Measurements from ENCODE around the gene ARRB2. TPM values are rescaled to one million over a fixed set of nuclear protein-coding genes. Genes with fewer than 3 reads are reported as not detected.
"Not testable (repeated sequence)": the region's sequence is repeated elsewhere in the genome, so short reads cannot be mapped to it uniquely, and the experiment has no call there.

Gene ARRB2
- total and polyA plus RNA-seq, 4 donors, result 11.8 to 16.5 (median 13.9) TPM

- 9% methylated on average over 15 of the region's 15 CpGs for whole genome bisulfite sequencing
- TF ChIP-seq ZBTB33 (IDR thresholded peaks at IDR 0.05), result no peak
- TF ChIP-seq GABPA (IDR thresholded peaks at IDR 0.05 in 1 of 2, conservative IDR thresholded peaks at IDR 0.05 in 1 of 2), result no peak
- TF ChIP-seq, protein P1, sequence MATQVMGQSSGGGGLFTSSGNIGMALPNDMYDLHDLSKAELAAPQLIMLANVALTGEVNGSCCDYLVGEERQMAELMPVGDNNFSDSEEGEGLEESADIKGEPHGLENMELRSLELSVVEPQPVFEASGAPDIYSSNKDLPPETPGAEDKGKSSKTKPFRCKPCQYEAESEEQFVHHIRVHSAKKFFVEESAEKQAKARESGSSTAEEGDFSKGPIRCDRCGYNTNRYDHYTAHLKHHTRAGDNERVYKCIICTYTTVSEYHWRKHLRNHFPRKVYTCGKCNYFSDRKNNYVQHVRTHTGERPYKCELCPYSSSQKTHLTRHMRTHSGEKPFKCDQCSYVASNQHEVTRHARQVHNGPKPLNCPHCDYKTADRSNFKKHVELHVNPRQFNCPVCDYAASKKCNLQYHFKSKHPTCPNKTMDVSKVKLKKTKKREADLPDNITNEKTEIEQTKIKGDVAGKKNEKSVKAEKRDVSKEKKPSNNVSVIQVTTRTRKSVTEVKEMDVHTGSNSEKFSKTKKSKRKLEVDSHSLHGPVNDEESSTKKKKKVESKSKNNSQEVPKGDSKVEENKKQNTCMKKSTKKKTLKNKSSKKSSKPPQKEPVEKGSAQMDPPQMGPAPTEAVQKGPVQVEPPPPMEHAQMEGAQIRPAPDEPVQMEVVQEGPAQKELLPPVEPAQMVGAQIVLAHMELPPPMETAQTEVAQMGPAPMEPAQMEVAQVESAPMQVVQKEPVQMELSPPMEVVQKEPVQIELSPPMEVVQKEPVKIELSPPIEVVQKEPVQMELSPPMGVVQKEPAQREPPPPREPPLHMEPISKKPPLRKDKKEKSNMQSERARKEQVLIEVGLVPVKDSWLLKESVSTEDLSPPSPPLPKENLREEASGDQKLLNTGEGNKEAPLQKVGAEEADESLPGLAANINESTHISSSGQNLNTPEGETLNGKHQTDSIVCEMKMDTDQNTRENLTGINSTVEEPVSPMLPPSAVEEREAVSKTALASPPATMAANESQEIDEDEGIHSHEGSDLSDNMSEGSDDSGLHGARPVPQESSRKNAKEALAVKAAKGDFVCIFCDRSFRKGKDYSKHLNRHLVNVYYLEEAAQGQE (IDR thresholded peaks at IDR 0.05), result no peak
- TF ChIP-seq YY1 (IDR thresholded peaks at IDR 0.05), result no peak
- no peak for TF ChIP-seq ATF3 (IDR thresholded peaks at IDR 0.05)
- TF ChIP-seq FOXA1 (IDR thresholded peaks at IDR 0.05), result no peak
- no peak for TF ChIP-seq TAF1 (conservative IDR thresholded peaks at IDR 0.05)
- no peak for TF ChIP-seq SP1 (IDR thresholded peaks at IDR 0.05)
- Histone ChIP-seq H3K27me3 (ENCODE audit: control insufficient read depth in 4 of 4, insufficient read depth in 4 of 4, low read length in 3 of 4) (no peaks in the 10 kb centered on the region), H3K9me3 (ENCODE audit: control insufficient read depth in 4 of 4, low read length in 3 of 4) (no peaks in the 10 kb centered on the region), H3K36me3 (ENCODE audit: control insufficient read depth in 4 of 4, insufficient read depth in 3 of 4, low read depth in 1 of 4, low read length in 3 of 4) (no peaks in the 10 kb centered on the region), H3K27ac (ENCODE audit: low read depth in 1 of 2, low read length in 2 of 2) (peak overlapping the region; percentile 30 to 73), H3K9ac (ENCODE audit: low read depth in 1 of 2, low read length in 2 of 2) (peak overlapping the region; percentile 56 to 75), H3K4me1 (ENCODE audit: control insufficient read depth in 4 of 4, insufficient read depth in 4 of 4, low read length in 3 of 4) (peaks cover 2 to 15% (median 14%) of the 10 kb centered on the region in 4 donors), H3K4me3 (ENCODE audit: low read depth in 1 of 3, low read length in 3 of 3) (peak overlapping the region; percentile 69 to 95 (median 89))
- DNase-seq (ENCODE audit: low spot score), result no peak
Measured at GRCh38 chr17:4703330-4703691, 7.1 kb upstream of the ARRB2 start.

- not testable (repeated sequence) for H3K9me3 ChIP-seq (ENCODE audit: control insufficient read depth in 4 of 4, low read length in 3 of 4); DNase-seq (ENCODE audit: low spot score); H3K36me3 ChIP-seq (ENCODE audit: control insufficient read depth in 4 of 4, insufficient read depth in 3 of 4, low read depth in 1 of 4, low read length in 3 of 4); H3K27me3 ChIP-seq (ENCODE audit: control insufficient read depth in 4 of 4, insufficient read depth in 4 of 4, low read length in 3 of 4); H3K9ac ChIP-seq (ENCODE audit: low read depth in 1 of 2, low read length in 2 of 2)
- Histone ChIP-seq H3K27ac (ENCODE audit: low read depth in 1 of 2, low read length in 2 of 2) (peak overlapping the region in 1 of 2 donors; percentile 30), H3K4me3 (ENCODE audit: low read depth in 1 of 3, low read length in 3 of 3) (peak overlapping the region in 2 of 3 donors; percentile 69 to 89), H3K4me1 (ENCODE audit: control insufficient read depth in 4 of 4, insufficient read depth in 4 of 4, low read length in 3 of 4) (peaks cover 2 to 14% (median 12%) of the 10 kb centered on the region in 4 donors)
- WGBS, result 59% methylated on average over 14 of the region's 14 CpGs
Measured at GRCh38 chr17:4704574-4704907, 5.9 kb upstream of the ARRB2 start.

DNA sequence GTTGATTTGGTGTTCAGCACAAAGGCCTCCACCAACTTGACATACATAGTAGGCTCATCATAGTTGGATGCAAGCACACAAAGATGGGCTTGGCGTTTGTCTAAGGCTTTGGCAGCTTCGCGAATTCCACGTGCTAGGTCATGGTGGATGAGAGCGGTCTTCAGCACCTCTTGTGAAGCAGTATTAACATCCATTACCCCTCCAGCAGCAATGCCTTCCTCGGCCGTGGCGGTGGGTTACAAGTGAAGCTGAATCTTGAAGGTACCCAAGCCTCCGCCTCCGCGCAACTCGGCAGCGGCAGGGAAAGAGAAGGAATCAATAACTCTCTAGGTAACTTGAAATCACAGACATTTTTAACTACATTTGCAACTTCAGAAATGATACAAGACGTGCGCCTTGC lies 5.4 kb upstream of the ARRB2 start:
- TF ChIP-seq TAF1 (conservative IDR thresholded peaks at IDR 0.05) (no peak), NR2F2 (IDR thresholded peaks at IDR 0.05) (no peak), HNF4A (conservative IDR thresholded peaks at IDR 0.05) (no peak), EGR1 (IDR thresholded peaks at IDR 0.05; ENCODE audit: low read depth in 2 of 2) (no peak), ZBTB33 (IDR thresholded peaks at IDR 0.05) (no peak), FOXA2 (IDR thresholded peaks at IDR 0.05) (no peak), GABPA (IDR thresholded peaks at IDR 0.05 in 1 of 2, conservative IDR thresholded peaks at IDR 0.05 in 1 of 2) (no peak)
- TF ChIP-seq, protein P1 (IDR thresholded peaks at IDR 0.05), result no peak

More for the DNA sequence above, 5.4 kb upstream of the ARRB2 start:
- Histone ChIP-seq H3K9me3 (ENCODE audit: control insufficient read depth in 4 of 4, low read length in 3 of 4) (no peaks in the 10 kb centered on the region), H3K4me3 (ENCODE audit: low read depth in 1 of 3, low read length in 3 of 3) (no peak overlapping the region), H3K9ac (ENCODE audit: low read depth in 1 of 2, low read length in 2 of 2) (no peak overlapping the region), H3K27me3 (ENCODE audit: control insufficient read depth in 4 of 4, insufficient read depth in 4 of 4, low read length in 3 of 4) (no peaks in the 10 kb centered on the region), H3K4me1 (ENCODE audit: control insufficient read depth in 4 of 4, insufficient read depth in 4 of 4, low read length in 3 of 4) (peaks cover 2 to 18% (median 12%) of the 10 kb centered on the region in 4 donors), H3K27ac (ENCODE audit: low read depth in 1 of 2, low read length in 2 of 2) (no peak overlapping the region), H3K36me3 (ENCODE audit: control insufficient read depth in 4 of 4, insufficient read depth in 3 of 4, low read depth in 1 of 4, low read length in 3 of 4) (no peaks in the 10 kb centered on the region)
- DNase-seq (ENCODE audit: low spot score), result no peak
- WGBS, result 96% methylated on average over 15 of the region's 15 CpGs
